ENCODE measurements around the gene GPX7.
"Not testable (repeated sequence)": the region's sequence is repeated elsewhere in the genome, so short reads cannot be mapped to it uniquely, and the experiment has no call there.

The GPX7 gene

GRCh38 chr1:52601991-52602855, at the start of gene GPX7:
GPX7 (plus strand) TSS chr1:52602371; CDS start chr1:52602410, 39 bp downstream.
- FAIRE-seq: no peak

DNA sequence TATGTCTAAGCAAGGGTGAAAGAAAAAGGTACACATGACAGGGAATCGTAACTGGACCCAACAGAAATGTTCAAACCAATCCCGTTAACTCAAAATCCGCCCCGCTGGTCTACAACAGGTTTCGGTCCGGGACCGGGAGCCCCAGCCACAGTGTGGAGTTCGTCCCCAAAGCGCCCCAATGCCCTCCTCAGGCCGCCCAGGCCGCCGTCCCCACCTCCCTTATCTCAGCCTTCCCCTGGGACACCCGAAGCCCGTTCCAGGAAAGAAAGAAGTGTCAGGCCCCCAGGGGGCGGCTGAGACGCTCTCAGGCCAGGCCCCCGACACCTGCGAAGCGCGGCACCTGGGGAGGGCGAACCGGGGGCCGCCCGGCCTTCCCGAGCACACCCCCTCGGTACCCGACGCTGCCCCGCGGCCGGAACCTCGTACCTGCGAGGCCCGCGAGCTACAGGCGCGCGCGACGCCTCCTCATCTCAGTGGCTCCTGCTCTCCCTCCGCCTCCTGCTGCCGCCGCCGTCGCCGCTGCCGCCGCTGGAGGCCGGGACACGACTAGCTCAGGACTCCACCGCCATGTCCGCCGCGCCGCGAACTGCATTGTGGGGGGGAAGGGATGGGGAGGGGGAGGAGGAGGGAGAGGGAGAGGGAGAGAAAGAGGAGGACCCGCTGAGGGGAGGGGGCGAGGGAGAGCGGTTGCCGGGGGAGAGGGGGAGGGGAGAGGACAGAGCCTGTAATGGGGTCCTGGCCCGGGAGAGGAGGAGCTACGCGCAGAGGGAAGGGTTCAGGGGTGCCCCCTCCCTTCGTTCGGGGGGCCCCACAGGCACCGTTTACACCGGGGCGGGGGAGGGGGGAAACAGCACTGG, 49.4 kb upstream of the GPX7 start, which contains the start of gene TUT4:
Gene TUT4, minus strand, starts transcription at position 588 of the 857 bp plus-strand sequence. CDS start 26,812 bp downstream, outside the sequence.
- no peak for FAIRE-seq

DNA sequence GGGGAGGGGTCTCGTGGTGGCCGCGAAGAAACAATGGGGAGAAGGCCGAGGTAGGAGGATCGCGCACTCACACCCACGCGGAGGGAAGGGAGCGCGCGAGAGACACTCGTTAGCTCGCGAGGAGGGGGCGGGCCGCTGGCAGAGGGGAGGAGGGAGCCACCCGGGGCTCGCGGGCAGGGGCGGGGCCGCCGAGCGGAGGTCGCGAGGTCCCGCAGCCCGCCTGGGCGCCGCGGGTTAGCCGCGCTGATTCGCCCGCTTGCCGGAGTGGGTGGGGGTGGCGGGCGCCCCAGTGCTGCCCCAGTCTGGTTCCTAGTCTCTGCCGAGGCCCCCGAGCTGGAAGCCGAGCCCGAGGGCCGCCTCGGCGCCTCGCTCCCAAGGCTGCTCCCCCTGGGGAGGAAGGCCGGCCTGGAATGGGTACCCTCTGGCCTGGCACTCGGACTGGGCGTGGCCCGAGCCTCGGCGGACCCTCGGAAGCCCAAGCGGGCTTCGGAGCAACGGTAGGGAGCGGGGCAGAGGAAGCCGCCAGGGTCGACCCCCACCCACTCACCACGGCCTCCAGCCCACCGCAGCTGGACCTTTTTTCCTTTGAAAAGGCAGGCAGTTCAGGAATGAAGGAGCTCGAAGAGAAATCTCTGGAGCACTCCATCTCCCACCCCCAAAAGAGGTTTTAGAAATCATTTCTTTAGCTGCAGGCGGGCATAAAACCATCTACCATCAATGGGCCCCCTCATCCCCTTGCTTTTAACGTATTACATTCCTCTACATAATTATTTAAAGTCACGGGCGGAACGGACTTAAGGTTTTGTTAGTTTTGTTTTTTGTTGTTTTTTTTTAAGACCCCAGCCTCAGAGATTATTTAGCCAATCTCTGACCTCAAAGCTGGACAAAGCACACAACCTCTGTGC, 48.6 kb upstream of the GPX7 start:
- no peak for FAIRE-seq

DNA sequence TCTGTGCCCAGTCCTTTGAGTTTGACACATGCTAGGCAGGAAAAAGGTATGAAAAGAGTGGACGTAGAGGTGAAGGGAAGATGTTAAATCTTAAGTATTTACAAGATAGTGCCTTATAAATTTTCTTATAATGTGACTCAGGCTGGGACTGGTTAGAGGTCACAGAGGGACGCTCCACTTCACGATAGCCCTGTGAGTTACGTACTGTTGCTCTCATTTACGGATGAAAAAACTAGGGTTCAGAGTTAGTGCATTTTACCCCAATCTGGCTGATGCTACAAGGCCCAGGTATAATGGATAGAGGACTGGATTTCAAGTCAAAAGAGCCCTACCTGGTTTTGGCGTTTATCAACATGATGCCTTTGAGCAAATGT, 47.9 kb upstream of the GPX7 start:
- FAIRE-seq: no peak

DNA sequence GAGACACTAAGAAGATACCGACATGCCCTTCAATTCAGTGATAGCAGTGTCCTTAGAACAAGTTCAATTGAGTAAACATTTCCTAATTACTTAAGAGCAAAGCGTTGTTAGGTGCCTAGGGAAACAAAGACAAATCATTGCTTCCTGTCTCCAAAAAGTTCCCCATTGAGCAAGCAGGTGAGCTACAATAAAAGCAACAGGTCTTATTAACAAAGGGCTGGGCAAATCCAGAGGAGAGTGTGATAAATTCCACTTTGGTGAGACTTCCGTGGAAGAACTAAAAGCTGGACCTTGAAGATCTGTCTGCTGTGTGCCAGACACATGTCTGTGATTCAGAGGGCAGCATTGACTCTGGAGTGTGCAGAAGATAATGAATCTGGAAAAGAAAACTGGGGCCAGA, 47.4 kb upstream of the GPX7 start:
- FAIRE-seq: no peak

GRCh38 chr1:52556641-52557360, 45.4 kb upstream of the GPX7 start:
- no peak for FAIRE-seq

- no peak for FAIRE-seq
These were observed 43.2 kb upstream of the GPX7 start for GRCh38 chr1:52558941-52559340.

DNA sequence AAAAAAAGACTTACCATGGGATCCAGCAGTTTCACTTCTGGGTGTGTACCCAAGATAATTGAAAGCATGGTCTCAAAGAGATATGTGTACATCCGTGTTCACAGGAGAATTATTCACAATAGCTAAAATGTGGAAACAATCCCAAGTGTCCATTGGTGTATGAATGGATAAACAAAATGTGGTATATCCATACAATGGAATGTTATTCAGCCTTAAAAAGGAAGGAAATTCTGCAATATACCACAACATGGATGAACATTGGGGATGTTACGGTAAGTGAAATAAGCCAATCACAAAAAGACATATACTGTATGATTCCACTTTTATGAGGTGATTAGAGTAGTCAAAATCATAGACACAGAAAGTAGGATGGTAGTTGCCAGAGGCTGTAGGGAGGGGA, 42.3 kb upstream of the GPX7 start:
- no peak for FAIRE-seq

GRCh38 chr1:52562766-52563165, 39.4 kb upstream of the GPX7 start:
- FAIRE-seq: no peak

GRCh38 chr1:52567943-52568342, 34.2 kb upstream of the GPX7 start:
- FAIRE-seq: no peak

DNA sequence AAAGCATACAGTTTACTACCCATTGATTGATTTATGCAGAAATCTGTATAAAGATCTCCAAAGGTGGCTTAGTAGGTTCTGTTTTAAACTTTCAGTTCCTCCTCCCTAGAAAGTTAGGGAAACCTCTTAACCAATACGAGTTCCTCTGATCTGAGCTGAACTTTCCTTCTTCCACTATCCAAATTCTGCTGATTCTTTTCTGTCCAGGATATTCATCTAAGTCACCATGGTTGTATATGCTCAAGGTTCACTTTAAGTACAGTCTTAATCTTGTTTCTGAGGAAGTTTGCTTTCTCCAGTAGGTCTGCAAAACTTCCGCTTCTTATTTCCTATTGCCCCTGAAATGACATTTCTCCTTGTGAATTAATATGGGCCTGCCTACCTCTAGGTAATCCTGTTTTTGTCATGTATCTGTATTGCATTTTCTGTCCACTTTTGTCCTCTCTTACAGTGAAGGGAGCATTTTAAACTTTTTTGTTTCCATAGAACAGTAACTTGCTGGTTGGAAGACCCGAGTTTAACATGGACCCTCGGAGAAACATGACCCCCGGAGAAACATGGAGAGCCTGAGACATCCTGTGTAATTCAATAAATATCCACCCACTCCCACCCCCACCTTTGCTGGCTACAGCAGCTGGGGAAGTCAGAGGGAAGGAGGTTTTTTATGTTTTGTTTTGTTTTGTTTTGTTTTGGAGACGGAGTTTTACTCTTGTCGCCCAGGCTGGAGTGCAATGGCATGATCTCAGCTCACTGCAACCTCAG, 32.5 kb upstream of the GPX7 start:
- no peak for FAIRE-seq

GRCh38 chr1:52571783-52572182, 30.4 kb upstream of the GPX7 start:
- no peak for FAIRE-seq

DNA sequence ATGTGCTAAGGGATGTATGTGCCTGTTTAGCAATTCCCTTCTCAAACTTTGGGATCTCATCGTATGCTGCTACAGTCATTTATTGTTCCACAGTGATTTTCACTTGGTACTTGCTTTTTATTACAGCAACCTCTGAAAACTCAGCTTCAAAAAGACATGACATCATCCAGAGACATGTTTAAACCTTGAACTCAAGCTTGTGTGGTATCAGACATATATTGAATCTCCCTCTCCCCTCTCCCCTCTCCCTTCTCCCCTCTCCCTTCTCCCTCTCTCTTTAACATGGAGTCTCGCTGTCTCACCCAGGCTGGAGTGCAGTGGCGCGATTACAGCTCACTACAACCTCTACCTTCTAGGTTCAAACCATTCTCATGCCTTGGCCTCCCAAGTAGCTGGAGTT, 29.8 kb upstream of the GPX7 start:
- no peak for FAIRE-seq

- peak; percentile 29 for FAIRE-seq
These were observed 27.6 kb upstream of the GPX7 start for GRCh38 chr1:52574594-52574993.

GRCh38 chr1:52576074-52576473, 26.1 kb upstream of the GPX7 start:
- FAIRE-seq: no peak

DNA sequence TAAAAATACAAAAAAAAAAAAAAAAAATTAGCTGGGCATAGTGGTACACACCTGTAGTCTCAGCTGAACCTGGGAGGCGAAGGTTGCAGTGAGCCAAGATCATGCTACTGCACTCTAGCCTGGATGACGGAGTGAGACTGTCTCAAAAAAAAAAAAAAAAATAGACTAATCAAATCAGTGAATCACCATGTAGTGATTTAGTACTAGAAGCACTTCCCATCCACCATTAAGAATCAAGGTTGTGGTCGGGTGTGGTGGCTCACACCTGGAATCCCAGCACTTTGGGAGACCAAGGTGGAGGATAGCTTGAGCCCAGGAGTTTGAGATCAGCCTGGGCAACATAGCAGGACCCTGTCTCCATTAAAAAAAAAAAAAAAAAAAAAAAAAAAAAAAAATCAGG, 24.1 kb upstream of the GPX7 start:
- not testable (repeated sequence) for FAIRE-seq

GRCh38 chr1:52579415-52579814, 22.8 kb upstream of the GPX7 start:
- no peak for FAIRE-seq

DNA sequence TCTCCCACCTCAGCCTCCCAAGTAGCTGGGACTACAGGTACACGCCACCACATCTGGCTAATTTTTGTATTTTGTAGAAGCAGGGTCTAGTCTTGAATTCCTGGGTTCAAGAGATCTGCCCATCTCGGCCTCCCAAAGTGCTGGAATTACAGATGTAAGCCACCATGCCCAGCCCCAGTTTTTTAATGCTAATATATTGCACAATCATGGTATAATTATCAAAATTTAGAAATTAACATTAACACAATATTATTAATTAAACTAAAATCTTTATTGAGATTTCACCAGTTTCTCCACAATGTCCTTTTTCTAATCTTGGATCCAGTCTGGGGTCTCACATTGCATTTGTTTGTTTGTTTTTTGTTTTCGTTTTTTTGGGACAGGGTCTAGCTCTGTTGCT, 21.9 kb upstream of the GPX7 start:
- no peak for FAIRE-seq

GRCh38 chr1:52582116-52582696, 20.0 kb upstream of the GPX7 start:
- FAIRE-seq: no peak

DNA sequence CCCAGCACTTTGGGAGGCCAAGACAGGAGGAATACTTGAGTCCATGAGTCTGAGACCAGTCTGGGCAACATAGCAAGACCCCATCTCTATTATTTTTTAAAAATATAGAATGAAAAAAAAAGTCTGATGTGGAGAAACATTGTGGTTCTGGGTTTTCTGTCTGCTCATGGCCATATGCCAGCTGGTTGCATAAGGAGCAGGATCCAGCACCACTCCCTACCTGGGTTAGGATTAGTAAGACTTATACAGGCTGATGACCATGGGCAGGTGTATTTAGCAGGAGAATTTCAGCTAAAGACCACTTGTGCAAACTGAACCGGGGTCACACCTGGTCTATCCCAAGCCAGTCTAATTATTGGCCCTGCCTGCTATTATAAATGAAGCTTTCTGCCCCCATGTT, 16.7 kb upstream of the GPX7 start:
- no peak for FAIRE-seq

DNA sequence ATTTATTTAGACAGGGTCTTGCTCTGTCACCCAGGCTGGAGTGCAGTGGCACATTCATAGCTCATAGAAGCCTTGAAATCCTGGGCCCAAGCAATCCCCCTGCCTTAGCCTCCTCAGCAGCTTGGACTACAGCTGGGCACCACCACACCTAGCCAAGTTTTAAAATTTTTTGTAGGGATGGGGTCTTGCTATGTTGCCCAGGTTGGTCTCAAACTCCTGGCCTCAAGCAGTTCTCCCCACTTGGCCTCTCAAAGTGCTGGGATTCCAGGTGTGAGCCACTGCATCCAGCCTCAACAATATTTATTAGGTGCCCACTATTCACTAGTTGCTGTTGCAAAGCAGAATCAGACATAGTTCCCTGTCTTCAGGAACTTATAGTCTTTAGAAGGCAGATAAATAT, 14.1 kb upstream of the GPX7 start:
- no peak for FAIRE-seq

Measured in endometrium (tissue), 2 donors.